ENCODE data around the gene TMEM9. TPM values are rescaled to one million over a fixed set of nuclear protein-coding genes. Genes with fewer than 3 reads are reported as not detected.

TMEM9 gene
- total RNA-seq, 4 donors from 2014 or later, result 73.6 to 163 (median 117) TPM

DNA sequence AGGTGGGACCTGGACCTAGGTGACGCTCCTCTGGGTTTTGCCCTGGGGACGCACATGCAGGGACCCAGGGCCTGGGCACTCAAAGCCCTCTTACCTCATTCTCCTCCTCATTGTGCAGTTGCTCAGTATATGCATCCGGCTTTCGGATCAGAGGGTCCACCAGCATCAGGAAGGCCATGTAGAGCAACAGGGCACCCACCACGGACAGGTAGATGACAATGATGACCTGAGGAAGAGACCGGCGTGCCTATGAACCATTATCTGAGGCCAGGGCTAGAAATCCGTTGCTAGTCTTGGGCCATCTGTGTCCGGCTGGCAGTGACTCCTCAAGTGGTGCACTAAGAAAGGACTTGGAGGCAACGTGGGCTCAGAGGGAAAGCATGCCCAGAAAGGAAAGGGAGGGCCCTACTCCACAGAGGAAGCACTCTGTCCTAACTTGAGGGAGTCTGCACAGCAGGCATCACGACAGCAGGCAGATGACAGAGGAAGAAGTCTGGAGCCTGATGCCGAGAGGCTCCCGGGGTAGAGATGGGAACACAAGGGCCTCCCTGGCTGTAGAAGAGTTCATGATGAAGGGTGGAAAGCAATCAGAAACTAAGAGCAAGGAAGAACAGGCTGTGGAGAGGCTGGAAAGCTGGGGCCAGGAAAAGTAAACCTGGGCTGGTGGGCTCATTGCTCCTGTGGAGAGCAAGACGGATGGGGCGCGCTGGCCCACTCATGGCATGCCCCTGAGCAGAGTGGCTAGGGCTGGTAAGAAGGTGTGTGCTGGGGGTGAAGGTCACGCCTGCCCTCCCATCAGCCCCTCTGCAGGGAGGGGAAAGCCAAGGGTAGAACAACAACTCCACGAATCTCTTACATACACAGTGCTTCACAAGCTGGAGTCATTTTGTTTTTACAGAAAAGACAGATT, 10.3 kb downstream of the TMEM9 start:
- Histone ChIP-seq H3K27me3 (no peaks in the 10 kb centered on the region), H3K4me3 (no peak overlapping the region), H3K36me3 (no peaks in the 10 kb centered on the region)

DNA sequence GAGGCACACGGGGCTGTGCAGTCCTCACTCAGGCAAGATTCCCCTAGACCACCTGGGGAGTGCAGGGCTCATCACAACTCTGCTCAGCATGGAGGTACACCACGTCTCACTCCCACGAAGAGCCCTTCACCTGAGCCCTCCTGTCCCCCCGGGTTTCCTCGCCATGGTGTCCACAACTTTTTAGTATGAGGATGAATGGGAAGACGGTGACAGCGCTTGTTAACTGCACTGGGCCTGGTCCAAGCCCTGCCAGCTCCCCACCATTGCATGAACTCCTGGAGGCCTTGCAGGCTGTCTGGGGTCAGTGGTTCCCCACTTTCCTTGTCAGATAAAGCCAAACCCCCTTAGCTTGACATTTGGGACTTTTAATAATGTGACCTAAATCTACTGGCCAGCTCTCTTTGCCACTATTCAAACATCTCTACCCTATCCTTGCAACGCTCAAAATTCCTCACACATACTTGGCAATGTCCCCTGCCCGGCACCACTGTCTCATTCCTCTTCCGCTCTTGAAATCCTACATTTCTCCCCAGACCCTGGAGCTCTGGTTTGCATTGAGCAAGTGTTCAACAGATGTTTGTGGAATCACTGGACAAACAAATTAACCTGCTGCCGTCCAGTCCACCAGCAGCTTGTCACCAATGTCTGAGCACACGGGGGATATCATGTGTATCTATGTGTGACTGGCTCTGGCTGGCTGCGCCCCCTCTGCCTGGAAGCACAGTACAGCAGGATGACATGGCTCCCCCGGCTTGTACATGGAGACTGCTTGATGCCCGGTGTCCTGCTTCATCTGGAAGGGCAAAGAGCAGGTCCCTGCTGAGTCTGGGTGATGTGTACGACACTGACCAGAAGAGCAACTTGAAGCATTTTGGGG, 11.2 kb downstream of the TMEM9 start:
- Histone ChIP-seq H3K36me3 (no peaks in the 10 kb centered on the region), H3K9me3 (no peaks in the 10 kb centered on the region), H3K27ac (no peak overlapping the region), H3K4me3 (no peak overlapping the region), H3K27me3 (no peaks in the 10 kb centered on the region), H3K4me1 (peaks cover 0 to 4% of the 10 kb centered on the region in 2 donors)
- DNase-seq, result no peak
- intact Hi-C loops (cut with DNase I; ENCODE audit: low total_unique reads), result no loop called here
- TF ChIP-seq, protein P1, sequence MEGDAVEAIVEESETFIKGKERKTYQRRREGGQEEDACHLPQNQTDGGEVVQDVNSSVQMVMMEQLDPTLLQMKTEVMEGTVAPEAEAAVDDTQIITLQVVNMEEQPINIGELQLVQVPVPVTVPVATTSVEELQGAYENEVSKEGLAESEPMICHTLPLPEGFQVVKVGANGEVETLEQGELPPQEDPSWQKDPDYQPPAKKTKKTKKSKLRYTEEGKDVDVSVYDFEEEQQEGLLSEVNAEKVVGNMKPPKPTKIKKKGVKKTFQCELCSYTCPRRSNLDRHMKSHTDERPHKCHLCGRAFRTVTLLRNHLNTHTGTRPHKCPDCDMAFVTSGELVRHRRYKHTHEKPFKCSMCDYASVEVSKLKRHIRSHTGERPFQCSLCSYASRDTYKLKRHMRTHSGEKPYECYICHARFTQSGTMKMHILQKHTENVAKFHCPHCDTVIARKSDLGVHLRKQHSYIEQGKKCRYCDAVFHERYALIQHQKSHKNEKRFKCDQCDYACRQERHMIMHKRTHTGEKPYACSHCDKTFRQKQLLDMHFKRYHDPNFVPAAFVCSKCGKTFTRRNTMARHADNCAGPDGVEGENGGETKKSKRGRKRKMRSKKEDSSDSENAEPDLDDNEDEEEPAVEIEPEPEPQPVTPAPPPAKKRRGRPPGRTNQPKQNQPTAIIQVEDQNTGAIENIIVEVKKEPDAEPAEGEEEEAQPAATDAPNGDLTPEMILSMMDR (IDR thresholded peaks at IDR 0.05), result no peak
- no peak for TF ChIP-seq POLR2A (IDR thresholded peaks at IDR 0.05)

More for the DNA sequence above, 10.3 kb downstream of the TMEM9 start:
- H3K9me3 ChIP-seq, result no peaks in the 10 kb centered on the region
- TF ChIP-seq POLR2A (IDR thresholded peaks at IDR 0.05), result no peak
- TF ChIP-seq, protein P1 (IDR thresholded peaks at IDR 0.05), result no peak
- H3K4me1 ChIP-seq, result no peaks in the 10 kb centered on the region
- intact Hi-C loops (cut with DNase I; ENCODE audit: low total_unique reads), result no loop called here
- no peak overlapping the region for H3K27ac ChIP-seq
- no peak for DNase-seq

DNA sequence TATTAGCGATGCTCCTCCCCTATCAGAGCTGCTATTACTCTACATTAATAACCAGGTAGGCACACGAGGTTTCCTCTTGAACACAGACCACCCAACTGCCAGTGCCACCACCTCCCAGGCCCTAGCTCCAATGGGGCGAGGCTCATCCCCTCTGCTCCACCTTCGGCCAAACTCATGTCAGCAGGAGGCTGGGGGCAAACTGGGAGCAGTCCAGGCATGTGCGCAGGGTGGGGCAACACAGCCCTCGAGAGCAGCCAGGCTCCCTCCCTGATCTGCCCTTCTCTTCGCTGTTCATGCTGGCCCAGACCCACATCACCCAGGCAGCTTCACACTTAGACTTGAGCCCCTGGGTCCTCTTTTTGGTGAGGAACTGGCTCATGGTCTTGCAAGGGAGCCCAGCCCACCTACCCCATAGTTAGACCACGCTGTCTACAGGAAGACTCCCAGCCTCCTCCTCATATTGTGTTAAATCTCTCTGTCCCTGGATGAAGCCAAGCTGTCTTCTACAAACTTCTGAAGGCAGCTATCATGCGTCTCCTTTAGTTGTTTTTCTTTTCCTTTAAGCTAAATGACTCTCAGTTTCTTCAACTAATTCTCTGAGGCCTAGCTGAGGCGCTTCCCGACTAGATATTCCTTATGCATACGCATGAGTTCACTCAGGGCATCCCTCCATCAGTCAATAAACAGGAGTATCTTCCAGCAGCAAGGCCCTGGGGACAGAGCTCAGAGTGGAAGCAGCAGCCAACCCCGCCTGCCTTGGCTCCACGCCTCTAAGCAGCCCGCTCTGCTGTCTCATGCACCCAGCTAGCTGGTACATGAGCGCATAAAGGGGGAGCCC, 12.0 kb downstream of the TMEM9 start:
- no peak overlapping the region for H3K27ac ChIP-seq
- intact Hi-C loops (cut with DNase I; ENCODE audit: low total_unique reads), result no loop called here
- no peaks in the 10 kb centered on the region for H3K36me3 ChIP-seq
- H3K27me3 ChIP-seq, result no peaks in the 10 kb centered on the region
- H3K4me1 ChIP-seq, result peaks cover 0 to 7% of the 10 kb centered on the region in 2 donors
- TF ChIP-seq, protein P1 (IDR thresholded peaks at IDR 0.05), result no peak
- TF ChIP-seq POLR2A (IDR thresholded peaks at IDR 0.05), result no peak
- DNase-seq, result peak in 1 of 2 donors; percentile 39
- no peaks in the 10 kb centered on the region for H3K9me3 ChIP-seq
- no peak overlapping the region for H3K4me3 ChIP-seq

DNA sequence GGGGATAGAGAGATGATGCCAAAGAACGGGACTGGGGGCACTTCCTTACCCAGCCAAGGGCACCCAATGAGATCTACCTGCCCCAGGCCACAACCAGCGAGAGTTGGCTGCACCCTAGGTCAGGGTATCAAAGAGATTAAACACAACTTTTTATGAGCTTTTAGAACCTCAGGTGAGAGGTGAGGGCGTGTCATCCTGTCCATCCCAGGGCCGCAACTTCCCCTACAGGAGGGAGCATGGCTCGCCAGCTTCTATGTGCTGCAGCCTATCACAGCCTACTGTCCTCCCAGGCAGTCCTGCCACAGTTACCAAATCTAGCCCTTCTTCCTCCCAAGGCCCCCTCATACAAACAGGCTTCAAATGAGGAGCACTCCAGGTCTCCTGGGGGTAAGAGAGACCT, 12.9 kb downstream of the TMEM9 start:
- TF ChIP-seq, protein P1 (IDR thresholded peaks at IDR 0.05), result no peak
- TF ChIP-seq POLR2A (IDR thresholded peaks at IDR 0.05), result no peak
- peaks cover 0 to 7% of the 10 kb centered on the region in 2 donors for H3K4me1 ChIP-seq
- intact Hi-C loops (cut with DNase I; ENCODE audit: low total_unique reads), result no loop called here
- H3K27me3 ChIP-seq, result no peaks in the 10 kb centered on the region
- H3K27ac ChIP-seq, result no peak overlapping the region
- H3K36me3 ChIP-seq, result no peaks in the 10 kb centered on the region
- no peak overlapping the region for H3K4me3 ChIP-seq
- no peak for DNase-seq
- no peaks in the 10 kb centered on the region for H3K9me3 ChIP-seq
